ENCODE measurements around the gene INPP4A.
"Not testable (repeated sequence)": the region's sequence is repeated elsewhere in the genome, so short reads cannot be mapped to it uniquely, and the experiment has no call there.

INPP4A gene

DNA sequence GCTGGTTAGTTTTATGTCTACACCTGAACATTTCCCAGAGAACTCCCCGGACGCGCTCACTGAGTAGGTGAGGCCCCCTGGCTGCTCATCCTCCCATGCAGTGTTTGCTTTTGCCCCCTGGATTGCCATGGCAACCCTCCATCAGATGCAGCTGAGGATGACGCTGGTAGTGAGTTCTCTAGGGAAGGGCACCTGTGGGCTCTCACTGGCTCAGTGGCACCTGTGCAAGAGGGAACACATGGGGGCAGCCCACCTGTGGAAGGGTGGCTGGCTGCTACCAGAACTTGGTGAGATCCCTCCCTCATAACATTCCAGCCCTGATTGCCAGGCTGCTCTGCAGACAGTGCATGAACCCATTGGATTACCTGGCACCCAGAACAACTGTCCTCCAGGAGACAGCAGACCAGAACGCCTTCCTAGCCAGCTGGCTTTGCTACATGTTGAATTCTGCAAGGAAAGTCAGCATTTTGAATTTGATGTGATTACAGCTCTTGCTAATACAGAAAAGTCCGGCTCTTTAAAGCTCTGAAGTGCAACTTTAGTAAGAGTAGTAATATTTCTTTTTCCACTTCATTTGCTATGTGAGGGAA lies 142.0 kb downstream of the INPP4A start:
- DNase-seq (ENCODE audit: low read depth in 3 of 3) = no peak

DNA sequence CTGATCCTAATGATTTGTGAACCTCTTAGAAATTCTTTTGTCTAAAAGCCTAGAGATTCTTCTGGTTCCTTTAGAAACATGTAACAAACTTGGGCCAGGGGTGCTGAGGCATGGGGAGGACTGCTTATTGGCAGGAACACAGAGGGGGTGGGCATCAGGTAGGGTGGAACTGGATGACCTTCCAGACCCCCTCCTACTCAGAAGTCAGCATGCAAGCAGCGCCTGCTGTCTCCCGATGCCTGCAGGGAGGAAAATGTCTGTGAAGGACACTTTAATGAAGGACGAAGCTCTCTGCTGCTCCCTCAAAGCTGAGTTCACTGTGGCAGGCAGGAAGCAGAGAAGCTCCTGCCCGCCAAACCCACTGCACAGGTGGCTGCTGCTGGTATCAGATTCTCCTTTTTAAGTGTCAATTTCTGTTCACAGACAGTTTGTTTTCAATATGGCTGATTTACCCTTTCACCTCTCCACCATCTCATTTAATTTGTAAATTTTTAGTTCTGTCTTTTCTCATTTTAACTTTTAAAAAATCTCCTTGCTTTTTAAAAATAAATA lies 144.3 kb downstream of the INPP4A start:
- no peak for DNase-seq (ENCODE audit: low read depth in 3 of 3)

DNA sequence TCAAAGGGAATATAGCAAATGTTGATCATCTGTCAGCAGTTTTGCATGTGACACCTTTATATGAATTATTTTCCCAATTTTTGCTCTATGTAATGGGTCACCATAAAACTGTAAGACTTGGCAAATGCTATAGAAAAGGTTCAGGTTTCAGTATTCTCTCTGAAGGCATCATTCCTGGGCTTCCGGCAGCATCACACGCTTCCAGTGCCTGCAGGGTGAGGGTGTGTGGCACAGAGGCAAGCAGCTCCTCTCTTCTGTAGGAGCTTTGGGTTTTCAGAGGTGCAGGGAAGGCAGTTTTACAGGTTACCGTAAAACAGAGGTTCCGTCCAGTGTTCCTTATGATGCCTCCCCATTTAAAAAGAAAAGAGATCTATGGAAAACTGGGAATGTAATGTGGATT lies 144.8 kb downstream of the INPP4A start:
- DNase-seq (ENCODE audit: low read depth in 3 of 3) = no peak

DNA sequence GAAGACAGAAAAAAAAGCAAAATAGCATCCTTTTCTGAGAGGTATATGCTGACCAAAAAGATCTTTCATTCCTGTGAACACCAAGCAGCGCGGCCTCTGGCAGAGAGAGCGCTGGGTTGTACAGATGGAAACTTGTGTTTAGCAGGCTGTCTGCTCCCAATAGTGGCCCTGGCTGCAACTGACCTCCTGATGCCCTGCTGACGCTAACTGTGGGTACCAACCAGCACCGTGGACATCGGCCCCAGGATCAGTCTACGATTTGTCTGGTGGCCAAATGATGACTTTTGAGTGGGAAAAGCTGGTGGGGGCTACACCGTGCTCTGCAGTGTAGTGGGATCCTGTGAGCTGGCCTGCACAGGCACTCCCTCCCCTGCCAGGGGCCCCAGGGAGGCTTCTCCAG lies 147.9 kb downstream of the INPP4A start:
- no peak for DNase-seq (ENCODE audit: low read depth in 3 of 3)

DNA sequence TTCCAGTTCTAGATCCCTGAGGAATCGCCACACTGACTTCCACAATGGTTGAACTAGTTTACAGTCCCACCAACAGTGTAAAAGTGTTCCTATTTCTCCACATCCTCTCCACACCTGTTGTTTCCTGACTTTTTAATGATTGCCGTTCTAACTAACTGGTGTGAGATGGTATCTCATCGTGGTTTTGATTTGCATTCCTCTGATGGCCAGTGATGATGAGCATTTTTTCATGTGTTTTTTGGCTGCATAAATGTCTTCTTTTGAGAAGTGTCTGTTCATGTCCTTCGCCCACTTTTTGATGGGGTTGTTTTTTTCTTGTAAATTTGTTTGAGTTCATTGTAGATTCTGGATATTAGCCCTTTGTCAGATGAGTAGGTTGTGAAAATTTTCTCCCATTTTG lies 150.0 kb downstream of the INPP4A start:
- DNase-seq (ENCODE audit: low read depth in 3 of 3) = not testable (repeated sequence)

DNA sequence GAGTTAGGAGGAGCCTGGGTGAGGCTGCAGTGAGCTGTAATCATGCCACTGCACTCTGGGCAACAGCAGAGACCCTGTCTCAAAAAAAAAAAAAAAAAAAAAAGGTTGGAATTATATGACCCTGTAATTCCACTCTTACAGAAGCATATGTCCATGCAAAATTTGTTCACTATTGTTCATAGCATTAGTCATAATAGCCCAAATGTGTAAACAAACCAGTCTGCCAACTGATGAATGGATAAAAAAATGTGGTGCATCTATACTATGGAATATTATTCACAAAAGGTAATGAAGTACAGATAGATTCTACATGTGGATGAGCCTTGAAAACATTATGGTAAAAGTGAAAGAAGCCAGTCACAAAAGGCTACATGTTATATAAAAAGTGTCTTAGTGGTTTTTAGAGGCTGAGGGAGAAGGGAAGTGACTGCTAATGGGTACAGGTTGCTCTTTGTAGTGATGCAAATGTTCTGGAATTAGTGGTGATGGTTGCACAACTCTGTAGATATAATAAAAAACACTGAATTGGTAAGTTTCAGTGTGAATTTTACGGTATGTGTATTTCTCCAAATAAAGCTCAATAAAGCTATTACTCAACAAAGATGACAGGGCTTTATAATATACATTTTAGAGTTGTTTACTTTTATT lies 154.2 kb downstream of the INPP4A start:
- no peak for DNase-seq (ENCODE audit: low read depth in 3 of 3)

DNA sequence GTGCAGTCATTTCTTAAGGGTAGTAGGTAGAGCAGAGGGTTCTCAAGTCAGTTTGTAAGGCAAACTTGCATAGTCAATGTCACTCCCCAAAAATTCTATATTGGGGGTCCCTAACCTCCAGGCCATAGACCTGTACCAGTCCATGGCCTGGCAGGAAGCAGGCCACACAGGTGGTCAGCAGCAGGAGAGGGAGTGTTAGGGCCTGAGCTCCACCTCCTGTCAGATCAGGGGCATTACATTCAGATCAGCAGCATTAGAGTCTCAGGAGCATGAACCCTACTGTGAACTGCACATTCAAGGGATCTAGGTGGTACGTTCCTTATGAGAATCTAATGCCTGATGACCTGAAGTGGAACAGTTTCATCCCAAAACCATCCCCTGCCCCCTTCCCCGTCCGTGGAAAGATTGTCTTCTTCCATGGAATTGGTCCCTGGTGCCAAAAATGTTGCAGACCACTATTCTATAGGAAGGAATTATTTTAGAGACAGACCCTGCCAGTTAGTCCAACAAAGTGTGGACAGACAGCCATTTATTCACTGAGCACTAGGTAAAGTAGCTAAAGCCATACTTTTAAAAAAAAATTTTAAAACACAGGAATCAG lies 157.0 kb downstream of the INPP4A start:
- no peak for DNase-seq (ENCODE audit: low read depth in 3 of 3)

DNA sequence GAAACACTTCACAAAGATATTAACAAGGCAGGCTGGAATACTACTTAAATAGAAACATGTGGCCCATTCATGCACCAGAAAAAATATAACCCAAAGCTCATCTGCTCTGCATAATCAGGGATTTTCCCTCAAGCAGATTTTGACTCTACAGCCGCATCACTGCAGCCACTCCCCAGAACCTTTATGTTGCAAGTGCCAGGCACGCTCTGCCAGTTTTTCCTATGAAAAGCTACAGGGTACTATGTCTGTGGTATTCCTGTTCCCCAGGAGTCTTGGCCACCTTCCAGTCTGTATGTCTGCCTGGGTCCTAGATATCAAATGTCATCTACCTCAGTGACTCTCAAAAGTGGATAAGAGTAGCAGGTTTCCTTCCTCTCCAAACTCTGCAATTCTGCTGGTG lies 159.9 kb downstream of the INPP4A start:
- no peak for DNase-seq (ENCODE audit: low read depth in 3 of 3)

DNA sequence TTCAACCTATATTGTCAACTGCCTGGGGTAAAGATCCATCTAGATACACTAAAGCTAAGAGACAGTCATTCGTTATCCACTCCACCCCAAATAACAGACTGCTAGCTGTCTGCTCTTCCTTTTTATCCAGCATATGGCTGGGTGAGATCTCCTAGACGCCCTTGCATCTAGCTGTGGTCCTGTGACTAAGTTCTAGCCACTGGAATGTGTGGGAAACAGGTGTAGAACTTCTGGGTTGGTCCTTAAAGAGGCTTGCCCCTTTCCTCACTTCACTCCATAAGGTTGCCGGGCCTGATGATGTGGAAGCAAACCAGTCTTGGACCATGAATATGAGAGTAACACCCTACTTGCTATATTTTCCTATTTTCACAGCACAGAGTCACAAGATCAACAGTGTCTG lies 160.4 kb downstream of the INPP4A start:
- DNase-seq (ENCODE audit: low read depth in 3 of 3) = no peak

DNA sequence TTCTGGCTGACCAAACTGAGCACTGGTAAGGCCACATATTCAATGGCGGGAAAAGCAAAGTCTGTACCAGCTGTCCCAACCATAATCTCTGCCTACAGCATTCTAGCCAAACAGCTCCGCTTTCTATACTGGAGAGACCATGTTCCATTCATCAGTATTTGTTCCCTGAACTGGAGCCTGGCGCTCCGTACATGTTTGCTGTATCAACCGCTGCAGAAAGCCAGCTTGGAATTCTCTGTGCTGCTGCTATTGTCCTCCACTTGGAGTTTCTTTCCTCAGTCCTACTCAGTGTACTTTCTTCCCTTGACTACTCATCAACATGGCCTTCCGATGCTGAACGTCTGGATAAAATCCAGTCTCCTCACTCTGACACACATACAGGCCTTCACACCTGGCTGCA lies 161.8 kb downstream of the INPP4A start:
- DNase-seq (ENCODE audit: low read depth in 3 of 3) = no peak

DNA sequence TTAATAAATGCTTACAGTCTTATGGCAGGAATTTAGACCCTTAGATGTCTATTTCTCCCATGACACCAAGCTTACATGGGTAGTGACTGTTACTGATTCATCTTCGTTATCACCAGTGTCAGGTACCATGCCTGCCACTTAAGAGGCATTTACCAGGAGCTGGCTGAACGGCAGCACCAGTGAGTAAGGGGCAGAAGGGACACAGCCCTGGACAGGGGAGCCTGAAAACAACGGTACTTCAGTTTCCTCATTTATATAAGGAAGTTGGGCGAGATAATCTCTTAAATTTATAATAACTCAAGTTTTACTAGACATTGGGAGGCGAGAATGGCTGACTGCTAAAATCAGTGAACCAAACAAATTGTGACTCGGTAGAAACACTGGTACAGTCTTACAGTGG lies 162.4 kb downstream of the INPP4A start:
- DNase-seq (ENCODE audit: low read depth in 3 of 3) = no peak

DNA sequence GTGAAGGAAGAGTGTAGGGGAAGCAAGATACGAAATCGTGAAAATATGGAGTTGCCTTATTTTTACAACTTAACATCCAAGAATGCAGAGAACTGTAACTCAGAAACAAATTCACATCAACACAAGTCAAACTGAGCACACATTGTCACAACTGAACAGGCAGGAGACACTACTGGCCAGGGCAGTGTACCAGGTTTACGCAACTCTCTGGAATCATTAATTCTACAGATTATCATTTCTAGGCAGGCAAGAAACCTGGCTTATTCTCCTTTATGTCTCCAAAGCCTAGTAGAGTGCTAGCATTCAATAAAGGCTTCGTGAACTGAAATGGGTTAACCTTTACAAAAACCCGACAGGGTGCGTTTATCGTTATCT lies 163.1 kb downstream of the INPP4A start:
- no peak for DNase-seq (ENCODE audit: low read depth in 3 of 3)

DNA sequence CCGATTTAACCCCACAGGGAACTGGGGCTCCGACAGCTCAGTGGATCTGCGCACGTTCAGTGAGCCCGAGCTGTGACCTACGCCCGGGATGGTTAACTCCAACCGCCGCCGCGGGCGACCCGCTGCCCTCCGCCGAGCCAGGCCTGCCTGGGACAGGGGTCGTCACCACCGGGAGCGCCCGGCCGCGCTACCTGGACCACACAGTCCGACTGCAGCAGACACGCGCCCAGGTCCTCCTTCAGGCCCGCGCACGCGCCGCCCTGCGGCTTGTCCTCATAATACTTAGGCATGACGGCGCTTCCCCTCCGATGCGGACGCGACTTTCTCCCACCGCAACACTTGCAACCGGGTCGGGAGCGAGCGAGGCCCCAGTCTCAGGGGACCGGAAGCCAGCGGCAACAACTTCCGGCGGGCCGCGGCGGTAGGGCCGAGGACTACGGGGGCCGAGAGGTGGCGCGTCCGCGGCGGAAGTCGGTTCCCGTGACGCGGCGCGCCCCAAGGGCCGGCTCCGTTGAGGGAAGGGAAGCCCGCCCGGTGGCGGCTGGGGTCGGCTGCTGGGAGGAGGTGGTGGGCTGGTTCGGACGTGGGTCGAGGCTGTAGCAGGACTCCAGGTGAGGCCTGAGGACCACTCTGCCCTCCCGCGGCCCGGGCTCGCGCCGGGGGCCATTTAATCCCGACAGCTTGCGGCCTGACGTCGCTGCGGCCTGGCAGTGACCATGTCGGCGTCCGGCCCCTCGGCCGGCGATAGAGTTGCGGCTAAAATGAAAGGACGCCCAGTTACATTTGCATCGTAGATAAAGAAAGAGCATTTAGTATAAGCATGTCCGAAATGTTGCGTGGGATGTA lies 163.7 kb downstream of the INPP4A start, which contains the start of the genes COA5 and UNC50:
Gene COA5, minus strand, starts transcription at position 397 of the 846 bp plus-strand sequence. Its CDS starts 107 bp downstream, at position 290.
Gene UNC50, plus strand, starts transcription at position 474 of the 846 bp plus-strand sequence. CDS start 1,171 bp downstream, outside the sequence.
- DNase-seq (ENCODE audit: low read depth in 3 of 3) = peak; percentile 88 to 90 (median 88)

DNA sequence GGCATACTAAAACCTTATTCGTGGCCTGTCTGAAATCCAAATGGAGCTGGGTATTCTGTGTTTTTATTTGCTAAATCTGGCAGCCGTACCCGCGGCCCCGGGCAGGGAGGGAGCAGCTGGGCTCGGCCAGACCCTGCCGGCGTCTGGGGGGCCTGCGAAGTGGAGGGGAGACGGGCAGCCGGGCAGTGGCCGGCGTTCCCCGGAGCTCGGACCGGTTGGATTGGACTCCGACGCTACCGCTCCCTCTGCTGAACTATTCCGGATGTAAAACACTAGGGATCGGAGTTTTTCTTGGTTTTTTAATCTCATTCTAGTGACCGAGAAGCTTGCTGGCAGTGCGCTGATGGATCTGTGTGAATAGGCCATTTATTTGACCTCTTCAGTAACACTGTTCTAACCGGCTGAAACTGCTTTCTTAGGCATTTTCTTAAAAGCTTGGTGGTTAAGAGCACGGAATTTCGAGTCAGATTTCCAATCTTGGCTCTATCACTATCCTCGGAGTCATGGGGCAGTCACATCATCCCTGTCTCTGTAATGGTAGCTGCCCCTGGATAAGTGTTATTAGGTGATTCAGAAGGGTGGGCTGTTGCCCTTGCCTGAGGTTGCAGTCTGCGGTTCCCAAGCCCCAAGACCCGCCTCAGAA lies 164.4 kb downstream of the INPP4A start:
- no peak for DNase-seq (ENCODE audit: low read depth in 3 of 3)

DNA sequence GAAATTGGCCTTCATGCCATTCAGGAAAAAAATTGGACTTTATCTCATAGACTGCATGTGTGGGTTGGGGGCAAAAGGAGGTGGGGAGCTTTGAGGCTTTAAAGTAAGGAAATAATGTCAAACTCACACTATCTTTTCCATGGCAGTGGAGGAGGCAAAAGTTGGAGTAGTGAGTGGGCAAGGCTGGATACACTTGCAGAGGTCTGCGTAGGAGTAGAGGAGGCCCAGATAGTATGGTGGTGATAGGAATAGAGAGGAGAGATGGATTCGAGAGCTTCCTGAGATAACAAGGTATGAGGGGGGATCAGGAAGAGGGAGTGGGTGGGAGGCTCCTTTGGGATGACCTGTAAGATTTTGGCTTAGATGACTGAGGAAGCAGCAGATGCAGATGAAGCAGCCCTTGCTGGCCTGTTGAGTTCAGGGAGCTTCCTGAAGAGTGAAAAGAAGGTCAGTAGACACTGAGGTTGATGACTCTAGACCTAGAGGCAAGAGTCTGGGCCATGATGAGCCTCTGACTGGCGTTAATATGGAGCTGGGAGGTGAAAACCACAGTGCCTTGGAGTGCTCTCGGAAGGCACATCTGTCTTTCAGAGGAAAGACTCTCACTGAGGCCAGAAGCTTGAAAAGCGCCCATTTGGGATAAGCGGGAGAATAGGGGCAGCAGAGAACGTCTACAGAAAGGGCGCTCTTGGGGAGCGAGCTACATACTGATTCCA lies 169.5 kb downstream of the INPP4A start:
- no peak for DNase-seq (ENCODE audit: low read depth in 3 of 3)

DNA sequence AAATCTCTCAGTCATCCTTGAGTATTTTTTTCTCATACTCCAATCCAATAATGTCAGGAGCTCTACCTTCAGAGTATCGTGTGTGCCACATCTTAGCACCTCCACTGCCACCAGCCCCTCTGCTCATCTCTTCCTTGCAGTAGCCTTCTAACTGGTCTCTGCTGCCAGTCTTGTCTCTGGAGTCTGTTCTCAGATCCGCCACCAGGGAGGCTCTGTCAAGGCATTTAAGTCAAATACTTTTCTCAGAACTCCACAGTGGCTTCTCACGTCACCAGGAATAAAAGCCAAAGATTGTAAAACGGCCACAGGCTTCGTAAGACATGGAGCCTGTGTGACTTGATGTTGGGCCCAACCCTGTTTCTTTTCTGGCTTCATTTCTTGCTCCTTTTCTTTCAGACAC lies 170.8 kb downstream of the INPP4A start:
- no peak for DNase-seq (ENCODE audit: low read depth in 3 of 3)

DNA sequence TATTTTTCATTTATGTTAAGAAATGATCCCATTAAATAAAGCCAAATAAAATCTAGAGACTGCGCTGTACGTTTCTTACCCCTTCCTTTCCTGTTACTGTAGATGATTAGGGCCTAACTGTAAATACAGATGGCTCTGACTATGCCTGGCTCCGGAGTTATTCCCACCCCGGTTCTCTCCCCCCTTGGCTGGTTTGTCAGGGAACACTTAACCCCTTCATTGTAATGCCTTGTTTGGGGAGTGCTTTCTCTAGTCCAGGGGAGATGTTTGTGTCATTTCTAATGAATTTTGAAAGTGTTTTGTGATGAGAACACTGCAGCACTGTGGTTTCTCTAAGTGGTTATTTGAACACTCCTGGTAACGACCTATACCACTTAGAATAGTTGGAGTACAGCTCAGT lies 172.5 kb downstream of the INPP4A start:
- no peak for DNase-seq (ENCODE audit: low read depth in 3 of 3)

DNA sequence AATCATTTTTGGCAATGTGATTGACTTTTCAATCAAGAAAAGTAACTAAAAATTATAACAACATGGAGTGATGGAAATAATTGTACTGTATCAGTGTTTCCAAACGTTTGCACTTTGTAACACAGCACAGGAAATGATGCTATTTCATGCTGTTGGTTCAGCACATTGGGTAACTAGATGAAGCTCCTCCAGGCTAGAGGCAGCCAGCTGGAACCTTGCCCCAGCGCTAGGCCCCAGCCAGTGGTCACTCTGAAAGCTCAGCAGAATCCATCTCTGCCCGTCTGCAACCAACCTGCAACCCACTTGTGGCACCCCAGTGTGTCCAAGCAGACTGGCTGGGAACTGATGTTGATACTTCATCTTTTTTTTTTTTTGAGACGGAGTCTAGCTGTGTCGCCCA lies 179.0 kb downstream of the INPP4A start:
- no peak for DNase-seq (ENCODE audit: low read depth in 3 of 3)

DNA sequence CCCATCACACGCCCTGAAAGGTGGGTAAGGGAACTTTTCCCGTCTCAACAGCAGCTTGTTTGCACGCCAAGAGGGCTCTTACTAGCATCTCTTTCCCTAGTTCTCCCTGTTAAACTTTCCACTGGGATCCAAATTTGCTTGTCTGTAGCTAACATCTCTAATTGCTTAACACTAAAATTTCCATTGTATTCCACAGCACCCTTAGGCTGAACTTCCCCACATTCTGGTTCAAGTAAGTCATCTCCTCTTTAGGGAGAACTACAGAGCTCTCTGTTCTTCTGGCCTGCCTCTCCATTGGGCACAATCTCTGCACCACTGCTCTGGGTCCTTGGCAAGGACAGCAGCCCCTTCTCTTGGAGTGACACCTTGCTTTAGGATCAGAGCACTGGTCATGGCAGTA lies 187.7 kb downstream of the INPP4A start:
- DNase-seq (ENCODE audit: low read depth in 3 of 3) = no peak

DNA sequence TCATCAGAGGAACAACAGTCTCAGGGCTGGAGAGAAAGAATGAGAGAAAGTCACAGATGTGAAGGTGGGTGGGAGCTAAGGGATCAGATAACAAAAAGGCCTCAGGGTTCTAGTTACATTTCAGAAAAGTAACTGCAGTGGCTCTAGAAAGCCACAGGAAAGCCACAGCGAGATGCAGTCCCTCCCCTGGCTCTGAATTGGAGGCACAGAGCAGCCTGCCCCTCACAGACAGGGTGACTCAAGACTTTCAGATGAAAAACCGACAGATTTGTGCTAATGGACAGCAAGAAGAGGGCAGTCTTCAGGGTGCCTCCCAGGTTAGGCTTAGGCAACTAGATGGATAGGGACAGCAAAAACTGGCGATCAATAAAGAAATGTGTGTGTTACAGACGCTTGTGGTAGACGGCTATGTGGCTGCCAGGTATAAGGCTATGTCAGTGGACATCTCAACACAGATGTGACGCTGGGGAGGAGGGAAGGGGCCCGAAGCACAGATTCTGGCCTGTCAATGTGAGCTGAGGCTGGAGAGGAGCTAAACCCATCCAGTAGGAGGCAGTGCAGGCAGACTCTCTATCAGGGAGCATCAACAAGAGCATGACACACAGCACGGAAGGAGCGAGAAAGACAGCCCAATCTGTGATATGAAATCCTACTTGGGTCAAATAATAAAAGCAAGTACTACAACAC lies 189.9 kb downstream of the INPP4A start:
- peak in 2 of 3 donors; percentile 39 to 53 for DNase-seq (ENCODE audit: low read depth in 3 of 3)

Data from stimulated activated CD4-positive, alpha-beta T cell treated with anti-CD3 and anti-CD28 coated beads, TNF-alpha, amount 100 ng/mL, for 48 hours (primary cell).